Stimulated activated CD4-positive, alpha-beta T cell treated with anti-CD3 and anti-CD28 coated beads, Interleukin-15, amount 100 ng/mL, for 1 hour (primary cell): ENCODE data around the gene VGF.

Experiments used
- DNase-seq, 2 donors: peaks; one replicate each; pipeline ENCODE4 v3.0.0-alpha.2; 2020; ENCODE audit warnings: low read depth in 1 of 2, low spot score in 1 of 2

The VGF gene

GRCh38 chr7:101166909-101167644 is 1.7 kb upstream of the VGF start:
- DNase-seq: no peak

DNA sequence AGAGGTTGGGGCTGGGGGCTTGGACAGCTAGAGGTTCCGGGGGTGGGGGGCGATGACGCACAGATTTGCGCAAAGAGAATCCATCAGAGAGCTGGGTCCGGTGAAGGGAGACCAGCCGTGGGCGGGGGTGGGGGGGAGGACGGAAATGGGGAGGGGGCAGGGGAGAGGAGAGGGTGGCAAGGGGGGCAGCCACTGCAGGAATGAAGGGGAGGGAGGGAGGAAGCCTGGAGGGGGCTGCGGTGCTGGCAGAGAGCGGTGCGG is 1.2 kb upstream of the VGF start:
- no peak for DNase-seq

DNA sequence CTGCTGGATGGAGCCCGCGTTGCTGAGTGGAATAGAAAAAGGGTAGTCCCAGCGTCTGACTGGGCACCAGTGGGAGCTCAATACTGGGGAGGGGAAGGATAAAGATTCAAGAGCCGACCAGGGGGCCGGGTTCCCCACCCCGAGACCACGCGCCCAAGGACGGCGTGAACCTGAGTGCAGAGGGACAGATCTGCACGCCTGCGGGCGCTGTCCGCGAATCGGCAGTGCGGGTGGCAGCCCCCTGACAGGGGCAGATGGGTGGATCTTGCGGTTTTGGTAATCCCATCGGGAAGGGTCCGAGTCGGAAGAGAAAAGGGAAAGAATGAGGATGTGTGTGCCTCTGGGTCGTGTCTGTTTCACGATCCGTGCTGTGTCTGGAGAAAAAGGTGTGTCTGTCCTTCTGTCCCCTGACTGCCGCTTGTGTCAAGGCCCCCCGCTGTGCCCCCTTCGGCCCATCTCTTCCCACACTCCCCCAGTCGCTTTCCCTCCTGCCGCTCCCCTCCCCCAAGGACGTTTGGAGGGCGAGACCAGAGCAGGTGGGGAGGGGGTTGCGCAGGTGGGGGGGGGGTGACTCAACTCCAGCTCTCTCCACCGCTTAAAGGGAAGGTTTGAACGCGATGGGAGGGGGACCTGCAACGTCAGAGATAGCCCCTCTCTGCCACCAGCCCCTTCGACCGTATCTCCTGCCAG is 734 bp upstream of the VGF start:
- DNase-seq: no peak

DNA sequence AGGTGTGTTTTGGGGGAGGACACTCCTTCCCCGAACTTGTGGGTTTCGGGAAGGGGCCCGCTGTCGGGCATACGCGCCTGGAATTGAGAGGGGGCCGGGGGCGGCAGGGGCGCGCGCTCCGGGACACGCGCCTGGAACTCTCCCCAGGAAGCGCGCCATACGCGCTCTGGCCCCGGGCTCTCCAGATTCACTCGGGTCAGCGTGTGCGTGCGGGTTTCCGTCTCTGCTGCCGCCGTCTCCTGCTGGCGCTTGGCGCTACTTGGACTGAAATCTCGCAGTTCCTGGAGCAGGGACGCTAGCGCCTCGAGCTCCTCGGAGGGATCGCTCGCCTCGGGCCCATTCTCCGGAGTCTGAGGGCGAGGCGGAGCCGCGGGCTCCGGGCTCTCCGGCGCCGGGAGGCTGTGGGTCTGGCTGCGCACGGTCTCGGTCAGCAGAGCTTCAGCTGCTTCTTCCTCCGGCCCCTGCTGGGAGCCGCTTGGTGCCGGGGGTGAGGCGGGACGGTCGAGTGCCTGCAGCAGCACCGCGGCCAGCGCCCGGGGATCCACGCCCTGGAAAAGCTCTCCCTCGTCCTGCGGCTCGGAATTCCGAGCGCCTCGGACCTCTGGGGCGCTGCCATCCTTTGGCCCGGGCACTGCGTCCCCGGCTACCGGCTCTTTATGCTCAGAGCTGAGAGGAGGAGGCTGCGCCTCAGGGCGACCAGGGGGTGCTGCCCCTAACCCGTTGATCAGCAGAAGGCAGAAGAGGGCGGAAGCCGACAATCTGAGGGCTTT is 1.1 kb downstream of the VGF start:
- no peak for DNase-seq

GRCh38 chr7:101163279-101164070 is 1.9 kb downstream of the VGF start:
- DNase-seq: no peak

- no peak for DNase-seq
Observed at GRCh38 chr7:101162551-101163278, 2.7 kb downstream of the VGF start.

DNA sequence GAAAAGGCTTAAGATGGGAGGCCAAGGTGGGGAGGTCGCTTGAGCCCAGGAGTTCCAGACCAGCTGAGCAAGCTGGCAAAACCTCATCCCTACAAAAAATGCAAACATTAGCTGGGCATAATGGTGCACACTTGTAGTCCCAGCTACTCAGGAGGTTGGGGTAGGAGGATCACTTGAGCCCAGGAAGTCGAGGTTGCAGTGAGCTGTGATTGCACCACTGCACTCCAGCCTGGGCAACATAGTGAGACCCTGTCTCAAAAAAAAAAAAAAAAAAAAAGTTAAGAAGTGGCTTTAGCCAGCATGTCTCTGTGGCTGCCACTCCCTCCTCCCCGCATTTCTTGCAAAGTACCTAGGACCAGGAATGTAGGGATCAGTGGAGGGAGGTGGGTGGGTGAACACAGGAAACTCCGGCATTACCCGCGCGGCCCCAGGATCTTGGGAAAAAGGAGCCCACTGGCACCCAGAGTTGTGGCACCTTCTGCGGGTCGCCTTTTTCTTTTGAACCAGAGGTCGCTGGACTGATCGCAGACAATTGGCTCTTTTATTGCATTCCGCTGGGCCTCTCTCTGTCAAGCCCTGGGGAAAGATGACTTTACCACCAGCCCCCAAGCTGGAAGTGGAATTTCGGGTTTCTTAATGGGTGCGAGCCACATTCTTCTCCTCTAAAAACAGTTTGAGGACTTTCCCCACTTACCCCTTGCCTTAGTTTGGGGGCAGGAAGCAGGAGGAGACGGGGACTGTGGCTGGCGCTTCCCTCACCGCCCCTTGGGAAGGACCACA is 3.5 kb downstream of the VGF start:
- DNase-seq: no peak

- DNase-seq: no peak
Observed at GRCh38 chr7:101160910-101161309, 4.5 kb downstream of the VGF start.

- DNase-seq: no peak
Observed at GRCh38 chr7:101159696-101160674, 5.4 kb downstream of the VGF start.

- no peak for DNase-seq
Observed at GRCh38 chr7:101156866-101157589, 8.3 kb downstream of the VGF start.

GRCh38 chr7:101156277-101156676 is 9.1 kb downstream of the VGF start:
- no peak for DNase-seq

GRCh38 chr7:101155303-101155702 is 10.1 kb downstream of the VGF start:
- no peak for DNase-seq

DNA sequence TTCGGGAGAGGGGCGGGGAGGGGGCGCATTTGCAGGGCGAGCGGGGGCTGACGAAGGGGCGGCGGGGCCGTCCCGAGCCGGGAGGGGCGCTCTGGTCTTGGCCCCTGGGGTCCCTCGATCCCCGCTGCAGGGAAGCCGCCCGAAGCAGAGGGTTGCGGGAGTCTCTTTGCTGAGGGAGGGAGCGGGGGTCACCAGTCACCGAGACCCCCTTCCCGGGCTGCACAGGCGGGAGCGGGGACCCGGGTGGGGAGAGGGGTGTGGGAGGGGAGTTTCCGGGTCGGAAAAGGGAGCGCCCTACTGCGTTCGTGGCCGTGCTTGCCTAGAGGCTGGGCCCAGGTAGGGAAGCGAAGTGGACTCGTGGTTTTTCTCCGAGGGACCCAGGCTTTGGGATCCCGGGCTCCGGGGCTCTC is 10.7 kb downstream of the VGF start:
- DNase-seq: no peak

GRCh38 chr7:101153969-101154692 is 11.2 kb downstream of the VGF start, which contains the start of gene AP1S1:
Gene AP1S1, plus strand, starts transcription at chr7:101154476. Its CDS starts 39 bp downstream, at chr7:101154515.
- DNase-seq: peak; percentile 82 to 87

DNA sequence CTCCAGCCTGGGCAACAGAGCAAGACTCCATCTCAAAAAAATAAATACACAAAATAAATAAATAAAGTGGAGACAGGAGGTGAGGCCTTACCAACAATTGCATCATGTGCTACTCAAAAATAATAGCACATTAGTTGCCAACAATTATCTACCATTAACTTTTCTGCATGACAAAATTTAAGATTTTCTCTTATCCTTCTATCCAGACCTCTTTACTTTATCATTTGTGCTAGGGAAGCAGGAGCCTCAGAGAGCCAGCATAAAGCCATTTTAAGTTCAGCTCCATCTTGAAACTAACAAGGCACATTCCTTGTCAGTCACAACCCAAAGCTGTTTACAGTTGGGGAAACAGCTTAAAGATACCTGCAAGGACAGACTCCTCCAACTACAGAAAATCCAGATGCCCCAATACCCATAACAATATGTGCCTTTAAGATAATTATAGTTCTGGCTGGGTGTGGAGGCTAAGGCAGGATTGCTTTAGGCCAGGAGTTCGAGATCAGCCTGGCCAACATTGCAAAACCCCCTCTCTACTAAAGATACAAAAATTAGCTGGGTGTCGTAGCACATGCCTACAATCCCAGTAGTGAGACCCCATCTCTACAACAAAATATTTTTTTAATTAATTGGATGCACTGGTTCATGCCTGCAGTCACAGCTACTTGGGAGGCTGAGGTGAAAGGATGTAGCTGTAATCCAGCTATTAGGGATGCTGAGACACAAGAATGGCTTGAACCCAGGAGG is 13.3 kb downstream of the VGF start:
- DNase-seq: no peak

DNA sequence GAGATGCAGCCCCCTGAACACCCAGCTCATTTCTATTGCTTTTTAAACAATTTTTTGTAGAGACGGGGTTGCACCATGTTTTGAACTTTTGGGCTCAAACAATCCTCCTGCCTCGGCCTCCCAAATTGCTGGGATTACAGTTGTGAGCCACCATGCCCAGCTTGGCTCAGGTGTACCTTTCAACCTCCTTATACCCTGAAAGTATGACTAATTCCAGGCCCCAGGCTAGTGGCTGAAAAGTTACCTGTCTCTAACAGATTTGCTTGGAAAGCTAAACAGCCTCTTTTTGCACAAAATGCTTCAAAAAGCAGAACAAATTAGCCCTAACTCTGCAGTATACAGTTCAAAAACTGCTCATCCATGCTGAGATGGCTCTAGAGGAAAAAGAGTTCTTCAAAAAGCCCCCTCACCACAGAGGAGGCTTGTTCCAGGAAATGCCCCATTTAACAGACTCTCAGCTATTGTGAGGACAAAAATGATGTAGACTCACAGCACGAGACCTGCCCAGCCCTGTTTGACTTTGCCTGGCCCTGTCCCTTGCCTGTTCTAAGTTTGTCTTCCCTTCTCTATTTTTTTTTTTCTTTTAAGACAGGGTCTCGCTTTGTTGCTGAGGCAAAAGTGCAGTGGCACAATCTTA is 24.5 kb downstream of the VGF start:
- DNase-seq: no peak
